Endothelial cell of umbilical vein (primary cell): ENCODE results near the gene PTPRD. TPM values are rescaled to one million over a fixed set of nuclear protein-coding genes. Genes with fewer than 3 reads are reported as not detected.

ENCODE experiments used
- BruUV-seq: library from RNA; stranded (reverse); fragments of 400-500 nt; replicated peaks from 2 replicates; lab custom pipeline; 2021; lab: Mats Ljungman, UMichigan
- CTCF ChIA-PET: fragments of 300-600, 350-600 bp; sonication (Branson Sonifier 250); formaldehyde crosslinking; loops from one replicate; lab custom pipeline; 2021; ENCODE audit warnings: antibody characterized with exemption, inconsistent platforms; lab: Charles Lee
- POLR2A ChIA-PET: fragments of 300-600, 350-600 bp; sonication (Branson Sonifier 250); formaldehyde crosslinking; loops from one replicate; lab custom pipeline; 2021; ENCODE audit warnings: antibody characterized with exemption, inconsistent platforms; lab: Charles Lee
- DNase-seq: peaks from one replicate; pipeline ENCODE4 v3.0.0-alpha.2; 2011; ENCODE audit warnings: low read depth, low spot score
- FAIRE-seq: peaks from 2 replicates; lab custom pipeline; 2011; peaks lifted over from hg19 to GRCh38; lab: Jason Lieb, UNC
- H2AFZ ChIP-seq: 2 replicates; pipeline ENCODE4 v1.6.0; 2012; ENCODE audit warnings: low read depth, low read length, control low read depth, inconsistent platforms
- H3K27ac ChIP-seq: 2 replicates; pipeline ENCODE4 v1.5.1; 2011; ENCODE audit warnings: low read depth, mild to moderate bottlenecking, control low read depth, low read length, moderate library complexity; ENCODE audit not compliant: insufficient read depth
- H3K27me3 ChIP-seq, 2 experiments: 2 replicates each; pipeline versions ENCODE4 v1.6.0 to v1.6.1; 2011; ENCODE audit warnings: low read length in 2 of 2, mixed read lengths in 1 of 2; ENCODE audit not compliant: control insufficient read depth in 2 of 2, insufficient read depth in 2 of 2
- H3K36me3 ChIP-seq, 2 experiments: 2 replicates in 1 of 2; 3 replicates in 1 of 2; pipeline ENCODE4 v1.5.1; 2011; ENCODE audit warnings: low read length in 2 of 2, mild to moderate bottlenecking in 1 of 2, moderate library complexity in 1 of 2; ENCODE audit not compliant: control insufficient read depth in 2 of 2, insufficient read depth in 2 of 2; ENCODE audit errors: extremely low read depth in 1 of 2
- H3K4me1 ChIP-seq: 3 replicates; pipeline ENCODE4 v1.5.1; 2011; ENCODE audit warnings: mild to moderate bottlenecking, low read length; ENCODE audit not compliant: control insufficient read depth, insufficient read depth; ENCODE audit errors: extremely low read depth
- H3K4me2 ChIP-seq: 2 replicates; pipeline ENCODE4 v1.6.1; 2011; ENCODE audit warnings: low read length, control low read depth, mixed read lengths; ENCODE audit not compliant: insufficient read depth
- H3K4me3 ChIP-seq, 3 experiments: fragments of 200-600 bp in 1 of 3; sonication (generic), shearing (Covaris generic) in 1 of 3; replicated peaks in 1 of 3; 2 replicates each; pipeline ENCODE4 v1.5.1; 2011 to 2016; ENCODE audit warnings: control low read depth in 3 of 3, low read length in 3 of 3, mild to moderate bottlenecking in 2 of 3, inconsistent platforms in 1 of 3, low read depth in 1 of 3, moderate library complexity in 1 of 3; ENCODE audit not compliant: insufficient read depth in 1 of 3
- H3K79me2 ChIP-seq: 2 replicates; pipeline ENCODE4 v1.6.0; 2012; ENCODE audit warnings: low read length, inconsistent platforms; ENCODE audit not compliant: control insufficient read depth, insufficient read depth
- H3K9ac ChIP-seq: replicated peaks from 2 replicates; pipeline ENCODE3; 2011; ENCODE audit warnings: low read length, control low read depth; ENCODE audit not compliant: insufficient read depth; ENCODE audit errors: extremely low read depth
- H3K9me1 ChIP-seq: replicated peaks from 3 replicates; pipeline ENCODE4 v1.6.0; 2011; ENCODE audit warnings: mild to moderate bottlenecking, low read length; ENCODE audit not compliant: control insufficient read depth, insufficient read depth; ENCODE audit errors: extremely low read depth
- H3K9me3 ChIP-seq: replicated peaks from 2 replicates; pipeline ENCODE4 v1.5.1; 2012; ENCODE audit warnings: low read length, inconsistent platforms; ENCODE audit not compliant: control insufficient read depth, insufficient read depth
- H4K20me1 ChIP-seq: replicated peaks from 2 replicates; pipeline ENCODE3; 2011; ENCODE audit warnings: mild to moderate bottlenecking, low read length; ENCODE audit not compliant: control insufficient read depth, insufficient read depth; ENCODE audit errors: extremely low read depth
- CTCF ChIP-seq, 2 donors: IDR thresholded peaks; 1 replicate in 1 of 2; 2 replicates in 1 of 2; pipeline ENCODE4 v1.5.1; 2011; ENCODE audit warnings: low read length in 2 of 2, mild to moderate bottlenecking in 2 of 2, moderate library complexity in 2 of 2, control low read depth in 1 of 2, inconsistent platforms in 1 of 2, low read depth in 1 of 2; ENCODE audit not compliant: insufficient read depth in 1 of 2; ENCODE audit errors: extremely low read depth in 1 of 2
- EZH2 ChIP-seq: IDR thresholded peaks from 2 replicates; pipeline ENCODE4 v1.6.1; 2012; ENCODE audit warnings: borderline replicate concordance, low read depth, mild to moderate bottlenecking, moderate library complexity, low read length, inconsistent platforms; ENCODE audit not compliant: severe bottlenecking
- FOS ChIP-seq: IDR thresholded peaks from 2 replicates; pipeline ENCODE4 v1.6.1; 2011; ENCODE audit warnings: mild to moderate bottlenecking, low read length, moderate library complexity, borderline replicate concordance; ENCODE audit not compliant: insufficient read depth
- GATA2 ChIP-seq: IDR thresholded peaks from 2 replicates; pipeline ENCODE4 v1.7.0; 2011; ENCODE audit warnings: low read depth, mild to moderate bottlenecking, moderate library complexity, mixed read lengths, low read length; ENCODE audit not compliant: insufficient read length, insufficient read depth
- JUN ChIP-seq: IDR thresholded peaks from 2 replicates; pipeline ENCODE4 v1.6.1; 2011; ENCODE audit warnings: borderline replicate concordance, low read depth; ENCODE audit not compliant: insufficient read length, insufficient read depth
- MYC ChIP-seq: IDR thresholded peaks from one replicate; pipeline ENCODE4 v1.6.1; 2011; ENCODE audit warnings: mild to moderate bottlenecking, low read depth, low read length
- POLR2A ChIP-seq: IDR thresholded peaks from 2 replicates; pipeline ENCODE4 v1.6.1; 2012; ENCODE audit warnings: low read depth, mild to moderate bottlenecking, control low read depth, low read length
- POLR2AphosphoS5 ChIP-seq: IDR thresholded peaks from 2 replicates; pipeline ENCODE4 v1.6.1; 2012; ENCODE audit warnings: low read depth, mild to moderate bottlenecking, control low read depth, low read length, moderate library complexity; ENCODE audit not compliant: insufficient read depth
- dilution Hi-C: fragments of 300-500 bp; cut with MboI; formaldehyde crosslinking; loops from one replicate; pipeline ENCODE4 v1.15.0; 2019; ENCODE audit warnings: low sequenced_read_pairs; ENCODE audit not compliant: extremely low pct_ligation_motif_present
- intact Hi-C: fragments of 100-400 bp; cut with micrococcal nuclease; formaldehyde crosslinking; loops from one replicate; pipeline ENCODE4 v1.10.0; 2022
- polyA plus RNA-seq, 4 experiments: library from polyadenylated mRNA; depleted of rRNA in 3 of 4; stranded (reverse) in 3 of 4; unstranded in 1 of 4; fragments of >200 nt; gene quantifications; 2 replicates each; pipeline versions ENCODE4 v1.2.1 to v1.2.3, GENCODE V29; 2011 to 2012; ENCODE audit warnings: missing spikeins in 1 of 4
- total RNA-seq: library from RNA; stranded (reverse); gene quantifications from 2 replicates; pipeline ENCODE4 v1.2.3, GENCODE V29; 2021
- TF ChIP-seq, protein P1 (sequence below): IDR thresholded peaks from 2 replicates; pipeline ENCODE4 v1.6.1; 2011; ENCODE audit not compliant: insufficient read depth, insufficient read length

PTPRD gene
- total and polyA plus RNA-seq, 2 donors (not counting 3 experiments of a cell fraction or from before 2014, with no cell fraction given) = 5.5 to 5.7 TPM

DNA sequence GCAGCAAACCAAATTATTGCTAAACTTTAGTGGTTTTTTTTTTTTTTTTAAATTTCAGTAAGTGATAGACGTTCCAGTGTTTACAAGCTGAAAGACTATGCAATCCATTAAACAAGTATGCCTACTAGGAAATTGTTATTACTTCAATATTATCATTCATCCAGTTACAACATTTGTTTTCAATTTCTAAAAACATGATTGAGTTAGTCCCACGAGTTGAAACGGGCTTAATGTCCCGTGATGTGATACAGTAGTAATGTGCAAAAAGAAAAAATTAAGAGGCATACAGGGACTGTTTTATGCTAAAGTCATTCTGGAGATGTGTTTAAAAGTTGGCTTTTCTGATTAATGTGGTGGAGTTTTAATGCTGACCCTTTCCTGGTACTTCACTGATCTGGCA, 2262.9 kb downstream of the PTPRD start:
- Histone ChIP-seq H3K9ac (no peak overlapping the region), H3K4me2 (no peak overlapping the region), H2AFZ (no peak overlapping the region), H3K9me1 (no peaks in the 10 kb centered on the region), H3K4me1 (no peaks in the 10 kb centered on the region), H3K9me3 (no peaks in the 10 kb centered on the region), H3K79me2 (no peaks in the 10 kb centered on the region), H3K36me3 (no peaks in the 10 kb centered on the region), H3K27ac (no peak overlapping the region), H3K27me3 (no peaks in the 10 kb centered on the region), H4K20me1 (no peaks in the 10 kb centered on the region), H3K4me3 (no peak overlapping the region)
- BruUV-seq = no TSS peak
- POLR2A ChIA-PET = no interaction called here
- intact Hi-C loops (no loop called here), dilution Hi-C loops (no loop called here)
- DNase-seq = no peak
- TF ChIP-seq EZH2 (no peak), POLR2AphosphoS5 (no peak), FOS (no peak), POLR2A (no peak), CTCF (IDR thresholded peaks at IDR 0.05; ENCODE audit: extremely low read depth in 1 of 2, insufficient read depth in 1 of 2, low read depth in 1 of 2, low read length in 2 of 2) (no peak), MYC (no peak), JUN (no peak), GATA2 (no peak)
- TF ChIP-seq, protein P1, sequence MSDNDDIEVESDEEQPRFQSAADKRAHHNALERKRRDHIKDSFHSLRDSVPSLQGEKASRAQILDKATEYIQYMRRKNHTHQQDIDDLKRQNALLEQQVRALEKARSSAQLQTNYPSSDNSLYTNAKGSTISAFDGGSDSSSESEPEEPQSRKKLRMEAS = no peak
- FAIRE-seq = no peak
- CTCF ChIA-PET = no interaction called here
